Measurements from ENCODE around the gene CAMTA1.

The CAMTA1 gene

DNA sequence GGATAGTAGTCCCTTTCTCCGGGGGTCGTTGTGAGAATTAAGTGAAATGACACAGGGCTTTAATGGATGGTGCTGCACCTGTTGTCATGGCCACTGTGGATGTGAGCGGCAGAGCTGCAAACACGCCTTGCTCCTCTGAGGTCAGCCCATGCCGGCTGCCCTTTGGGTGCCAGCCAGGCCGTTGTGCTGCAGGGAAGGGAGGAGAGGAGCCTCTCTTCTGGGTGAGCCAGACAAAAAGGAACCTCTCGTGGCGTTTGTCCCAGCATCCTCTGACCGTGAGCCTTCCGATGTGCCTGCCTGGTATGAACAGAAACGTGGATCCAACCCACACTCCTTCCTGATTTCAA lies 602.9 kb downstream of the CAMTA1 start:
- no peaks in the 10 kb centered on the region for H3K36me3 ChIP-seq (replicated peaks; ENCODE audit: insufficient read depth, low read length)
- H3K4me1 ChIP-seq (ENCODE audit: low read length) = no peaks in the 10 kb centered on the region
- H2AFZ ChIP-seq (ENCODE audit: low read length) = no peak overlapping the region
- H3K27me3 ChIP-seq (replicated peaks; ENCODE audit: insufficient read depth, low read length) = peaks cover 86% of the 10 kb centered on the region
- H3K9me2 ChIP-seq (replicated peaks; ENCODE audit: insufficient read depth, low read length) = no peaks in the 10 kb centered on the region
- DNase-seq = no peak
- no peak overlapping the region for H3K9ac ChIP-seq (ENCODE audit: low read length)
- no peak overlapping the region for H3K4me3 ChIP-seq (ENCODE audit: low read length)
- H3F3A ChIP-seq (ENCODE audit: insufficient read depth, low read length) = no peaks in the 10 kb centered on the region
- H4K20me1 ChIP-seq (ENCODE audit: insufficient read depth, low read length) = no peaks in the 10 kb centered on the region
- no peaks in the 10 kb centered on the region for H3K79me2 ChIP-seq (ENCODE audit: low read length)
- H3K9me3 ChIP-seq (replicated peaks; ENCODE audit: insufficient read depth, low read length) = no peaks in the 10 kb centered on the region
- H3K27ac ChIP-seq (ENCODE audit: low read length) = no peak overlapping the region
- TF ChIP-seq EZH2 (optimal IDR thresholded peaks at IDR 0.05; ENCODE audit: low read depth, low read length) = no peak
- TF ChIP-seq EZH2phosphoT487 (IDR thresholded peaks at IDR 0.05; ENCODE audit: low read length) = no peak
- TF ChIP-seq CTCF (IDR thresholded peaks at IDR 0.05; ENCODE audit: low read length) = no peak
- no peak overlapping the region for H3K4me2 ChIP-seq (ENCODE audit: low read depth, low read length)

DNA sequence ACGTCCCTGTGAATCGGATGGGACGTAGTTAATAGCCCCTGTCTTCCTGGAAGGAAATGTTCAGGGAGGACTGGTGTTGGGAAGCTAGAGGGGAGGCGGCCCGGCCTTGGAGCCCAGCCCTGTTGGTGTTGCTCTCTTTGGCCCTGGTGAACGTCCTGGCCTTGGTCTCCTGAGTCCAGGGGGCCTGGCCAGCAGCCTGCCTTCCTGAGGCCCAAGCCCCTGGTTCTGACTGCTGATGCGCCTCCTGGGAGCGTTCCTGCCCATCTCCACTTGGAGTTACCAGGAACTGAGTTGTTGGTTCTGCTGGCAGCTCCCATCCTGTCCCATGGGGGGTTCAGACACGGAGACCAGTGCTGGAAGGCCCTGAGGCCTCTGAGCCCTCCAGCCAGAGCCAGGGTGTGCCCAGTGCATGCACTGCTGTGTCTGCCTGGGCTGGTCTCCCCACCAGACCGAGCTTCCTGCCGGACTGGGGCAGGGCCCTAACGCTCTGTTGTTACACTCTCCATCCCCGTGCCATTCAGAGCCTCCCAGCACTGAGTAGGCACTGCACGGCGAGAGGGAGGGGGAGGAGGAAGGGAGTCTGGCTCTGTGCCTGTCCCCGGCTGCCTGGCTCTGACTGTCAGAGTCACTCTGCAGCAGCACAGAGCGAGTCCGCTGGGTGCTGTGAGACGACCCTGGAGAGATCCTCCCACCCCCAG lies 603.4 kb downstream of the CAMTA1 start:
- H3K27ac ChIP-seq (ENCODE audit: low read length) = no peak overlapping the region
- H3F3A ChIP-seq (ENCODE audit: insufficient read depth, low read length) = no peaks in the 10 kb centered on the region
- H4K20me1 ChIP-seq (ENCODE audit: insufficient read depth, low read length) = no peaks in the 10 kb centered on the region
- no peak overlapping the region for H2AFZ ChIP-seq (ENCODE audit: low read length)
- H3K9me2 ChIP-seq (replicated peaks; ENCODE audit: insufficient read depth, low read length) = no peaks in the 10 kb centered on the region
- H3K27me3 ChIP-seq (replicated peaks; ENCODE audit: insufficient read depth, low read length) = peaks cover 86% of the 10 kb centered on the region
- no peak overlapping the region for H3K9ac ChIP-seq (ENCODE audit: low read length)
- H3K4me3 ChIP-seq (ENCODE audit: low read length) = no peak overlapping the region
- DNase-seq = no peak
- no peaks in the 10 kb centered on the region for H3K4me1 ChIP-seq (ENCODE audit: low read length)
- no peak for TF ChIP-seq EZH2 (optimal IDR thresholded peaks at IDR 0.05; ENCODE audit: low read depth, low read length)
- no peak for TF ChIP-seq CTCF (IDR thresholded peaks at IDR 0.05; ENCODE audit: low read length)
- TF ChIP-seq EZH2phosphoT487 (IDR thresholded peaks at IDR 0.05; ENCODE audit: low read length) = no peak
- H3K79me2 ChIP-seq (ENCODE audit: low read length) = no peaks in the 10 kb centered on the region
- no peak overlapping the region for H3K4me2 ChIP-seq (ENCODE audit: low read depth, low read length)
- H3K36me3 ChIP-seq (replicated peaks; ENCODE audit: insufficient read depth, low read length) = no peaks in the 10 kb centered on the region
- H3K9me3 ChIP-seq (replicated peaks; ENCODE audit: insufficient read depth, low read length) = no peaks in the 10 kb centered on the region

- H4K20me1 ChIP-seq (ENCODE audit: insufficient read depth, low read length) = no peaks in the 10 kb centered on the region
- H2AFZ ChIP-seq (ENCODE audit: low read length) = no peak overlapping the region
- H3K79me2 ChIP-seq (ENCODE audit: low read length) = no peaks in the 10 kb centered on the region
- no peak for DNase-seq
- no peak overlapping the region for H3K4me3 ChIP-seq (ENCODE audit: low read length)
- H3K9me2 ChIP-seq (replicated peaks; ENCODE audit: insufficient read depth, low read length) = no peaks in the 10 kb centered on the region
- H3K4me2 ChIP-seq (ENCODE audit: low read depth, low read length) = no peak overlapping the region
- no peaks in the 10 kb centered on the region for H3K9me3 ChIP-seq (replicated peaks; ENCODE audit: insufficient read depth, low read length)
- no peaks in the 10 kb centered on the region for H3K4me1 ChIP-seq (ENCODE audit: low read length)
- H3K9ac ChIP-seq (ENCODE audit: low read length) = no peak overlapping the region
- H3F3A ChIP-seq (ENCODE audit: insufficient read depth, low read length) = no peaks in the 10 kb centered on the region
- TF ChIP-seq EZH2 (optimal IDR thresholded peaks at IDR 0.05; ENCODE audit: low read depth, low read length) (no peak), CTCF (IDR thresholded peaks at IDR 0.05; ENCODE audit: low read length) (no peak), EZH2phosphoT487 (IDR thresholded peaks at IDR 0.05; ENCODE audit: low read length) (no peak)
- no peaks in the 10 kb centered on the region for H3K36me3 ChIP-seq (replicated peaks; ENCODE audit: insufficient read depth, low read length)
- H3K27me3 ChIP-seq (replicated peaks; ENCODE audit: insufficient read depth, low read length) = peaks cover 86% of the 10 kb centered on the region
- H3K27ac ChIP-seq (ENCODE audit: low read length) = no peak overlapping the region
These were observed 604.1 kb downstream of the CAMTA1 start for GRCh38 chr1:7389201-7389905.
